PC-3 (cell line): ENCODE measurements around the gene PPFIBP1. TPM values are rescaled to one million over a fixed set of nuclear protein-coding genes. Genes with fewer than 3 reads are reported as not detected.

Source experiments
- ATAC-seq: fragments of 200-7000 bp; cut with Tn5 transposase; 2 replicates; pipeline ENCODE4 v1.9.1; 2020; ENCODE audit warnings: mild to moderate bottlenecking, moderate library complexity
- BruUV-seq: library from RNA; stranded (reverse); fragments of 400-500 nt; replicated peaks from 2 replicates; lab custom pipeline; 2021; lab: Mats Ljungman, UMichigan
- CTCF ChIA-PET: fragments of 300-600 bp; sonication (Branson Sonifier 250); formaldehyde crosslinking; loops from one replicate; lab custom pipeline; 2022; ENCODE audit warnings: antibody characterized with exemption; lab: Charles Lee
- POLR2A ChIA-PET: fragments of 300-600 bp; sonication (Branson Sonifier 250); formaldehyde crosslinking; loops from one replicate; lab custom pipeline; 2022; ENCODE audit warnings: antibody characterized with exemption; ENCODE audit not compliant: unreplicated experiment; lab: Charles Lee
- DNase-seq: peaks from one replicate; pipeline ENCODE4 v3.0.0-alpha.2; 2015
- H2AFZ ChIP-seq: fragments of 300-600 bp; sonication (generic); 2 replicates; pipeline ENCODE4 v1.6.0; 2016; ENCODE audit warnings: antibody characterized with exemption, low read length
- H3F3A ChIP-seq: fragments of 300-600 bp; sonication (generic); one replicate; pipeline ENCODE4 v1.6.0; 2017; ENCODE audit warnings: antibody characterized with exemption, low read length, control low read depth, mild to moderate bottlenecking; ENCODE audit not compliant: unreplicated experiment
- H3K27ac ChIP-seq: fragments of 300-600 bp; sonication (generic); 2 replicates; pipeline ENCODE4 v1.5.1; 2016; ENCODE audit warnings: mild to moderate bottlenecking, low read length
- H3K27me3 ChIP-seq: fragments of 300-600 bp; sonication (generic); 2 replicates; pipeline ENCODE4 v1.6.1; 2016; ENCODE audit warnings: low read length, mixed read lengths
- H3K36me3 ChIP-seq: fragments of 300-600 bp; sonication (generic); 2 replicates; pipeline ENCODE4 v1.6.1; 2016; ENCODE audit warnings: low read depth, mixed run types, low read length, mixed read lengths
- H3K4me1 ChIP-seq: fragments of 300-600 bp; sonication (generic); 2 replicates; pipeline ENCODE4 v1.5.1; 2016; ENCODE audit warnings: low read length; ENCODE audit not compliant: insufficient read depth
- H3K4me2 ChIP-seq: fragments of 300-600 bp; sonication (generic); 2 replicates; pipeline ENCODE4 v1.6.0; 2016; ENCODE audit warnings: low read length
- H3K4me3 ChIP-seq: fragments of 300-600 bp; sonication (generic); 2 replicates; pipeline ENCODE4 v1.5.1; 2016; ENCODE audit warnings: mild to moderate bottlenecking, low read length, mixed read lengths
- H3K79me2 ChIP-seq: fragments of 300-600 bp; sonication (generic); 2 replicates; pipeline ENCODE4 v1.6.1; 2017; ENCODE audit warnings: low read length, mixed read lengths
- H3K9ac ChIP-seq: fragments of 300-600 bp; sonication (generic); 2 replicates; pipeline ENCODE4 v1.6.0; 2016; ENCODE audit warnings: mild to moderate bottlenecking, low read length
- H3K9me2 ChIP-seq: fragments of 300-600 bp; sonication (generic); replicated peaks from 2 replicates; pipeline ENCODE4 v1.6.1; 2016; ENCODE audit warnings: mixed run types, low read length, mixed read lengths
- H3K9me3 ChIP-seq: fragments of 300-600 bp; sonication (generic); 2 replicates; pipeline ENCODE4 v1.6.1; 2016; ENCODE audit warnings: low read length, mixed read lengths
- H4K20me1 ChIP-seq: fragments of 300-600 bp; sonication (generic); 2 replicates; pipeline ENCODE4 v1.6.1; 2016; ENCODE audit warnings: low read length, mixed read lengths
- EZH2 ChIP-seq: fragments of 300-600 bp; sonication (generic); IDR thresholded peaks from one replicate; pipeline ENCODE4 v1.6.1; 2017; ENCODE audit warnings: antibody characterized with exemption, mild to moderate bottlenecking, low read length; ENCODE audit not compliant: unreplicated experiment
- EZH2phosphoT487 ChIP-seq: fragments of 300-600 bp; sonication (generic); IDR thresholded peaks from 2 replicates; pipeline ENCODE4 v1.6.1; 2018; ENCODE audit warnings: mild to moderate bottlenecking, antibody characterized with exemption, low read length, borderline replicate concordance
- intact Hi-C: fragments of 100-400 bp; cut with micrococcal nuclease; formaldehyde crosslinking; loops from 2 replicates; pipeline ENCODE4 v1.9.0; 2023
- total RNA-seq: library from RNA; depleted of rRNA; stranded (reverse); fragments of >200 nt; gene quantifications from 2 replicates; pipeline ENCODE4 v1.2.3, GENCODE V29; 2014
- TF ChIP-seq, protein P1 (sequence below): fragments of 300-600 bp; sonication (generic); conservative IDR thresholded peaks from 2 replicates; pipeline ENCODE4 v1.5.1; 2017; ENCODE audit warnings: antibody characterized with exemption, low read depth, mild to moderate bottlenecking, low read length

The PPFIBP1 gene
- total RNA-seq, 1 experiment from 2014 or later: 56.9 TPM

DNA sequence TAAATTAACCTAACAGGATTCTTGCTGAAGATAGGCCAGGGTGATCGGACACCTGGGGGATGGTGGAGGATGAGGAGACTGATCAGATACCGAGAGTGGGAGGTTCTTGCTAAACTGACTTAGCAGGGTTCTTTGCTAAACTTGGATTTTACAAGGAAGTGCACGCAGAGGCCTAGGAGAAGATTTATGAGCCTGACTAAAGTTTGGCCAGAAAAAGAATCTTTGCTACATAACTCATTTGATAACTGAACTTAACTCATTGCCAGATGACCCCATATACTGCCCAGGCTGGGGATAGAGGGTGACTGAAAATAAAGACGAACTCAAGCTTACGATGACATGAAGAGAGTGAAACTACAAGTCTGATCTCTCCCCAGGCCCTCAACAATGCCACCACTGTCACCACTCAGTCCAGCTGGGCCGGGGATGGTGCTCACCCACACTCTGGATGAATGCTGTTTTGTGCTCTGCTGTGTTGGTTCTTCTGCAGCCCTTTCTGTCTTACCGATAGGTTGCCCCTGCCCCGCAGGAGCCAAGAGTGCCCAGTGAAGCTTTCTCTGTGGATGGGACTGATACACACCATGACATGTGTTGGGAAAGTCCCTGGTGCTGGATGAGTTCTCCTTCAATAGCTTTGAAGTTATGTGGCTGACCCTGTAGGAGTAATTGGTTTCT is 29.0 kb downstream of the PPFIBP1 start:
- ChIA-PET POLR2A (no interaction called here), CTCF (no interaction called here)
- Histone ChIP-seq H3K9me2 (no peaks in the 10 kb centered on the region), H3K27ac (no peak overlapping the region), H3K27me3 (no peaks in the 10 kb centered on the region), H3K36me3 (no peaks in the 10 kb centered on the region), H3K4me3 (no peak overlapping the region), H3K79me2 (peaks cover 89% of the 10 kb centered on the region), H3K4me2 (no peak overlapping the region), H3F3A (peaks cover 5% of the 10 kb centered on the region), H3K9ac (no peak overlapping the region), H3K4me1 (peaks cover 31% of the 10 kb centered on the region), H4K20me1 (no peaks in the 10 kb centered on the region), H2AFZ (no peak overlapping the region), H3K9me3 (no peaks in the 10 kb centered on the region)
- intact Hi-C loops: no loop called here
- ATAC-seq: no peak
- no TSS peak for BruUV-seq
- TF ChIP-seq EZH2: no peak
- TF ChIP-seq, protein P1, sequence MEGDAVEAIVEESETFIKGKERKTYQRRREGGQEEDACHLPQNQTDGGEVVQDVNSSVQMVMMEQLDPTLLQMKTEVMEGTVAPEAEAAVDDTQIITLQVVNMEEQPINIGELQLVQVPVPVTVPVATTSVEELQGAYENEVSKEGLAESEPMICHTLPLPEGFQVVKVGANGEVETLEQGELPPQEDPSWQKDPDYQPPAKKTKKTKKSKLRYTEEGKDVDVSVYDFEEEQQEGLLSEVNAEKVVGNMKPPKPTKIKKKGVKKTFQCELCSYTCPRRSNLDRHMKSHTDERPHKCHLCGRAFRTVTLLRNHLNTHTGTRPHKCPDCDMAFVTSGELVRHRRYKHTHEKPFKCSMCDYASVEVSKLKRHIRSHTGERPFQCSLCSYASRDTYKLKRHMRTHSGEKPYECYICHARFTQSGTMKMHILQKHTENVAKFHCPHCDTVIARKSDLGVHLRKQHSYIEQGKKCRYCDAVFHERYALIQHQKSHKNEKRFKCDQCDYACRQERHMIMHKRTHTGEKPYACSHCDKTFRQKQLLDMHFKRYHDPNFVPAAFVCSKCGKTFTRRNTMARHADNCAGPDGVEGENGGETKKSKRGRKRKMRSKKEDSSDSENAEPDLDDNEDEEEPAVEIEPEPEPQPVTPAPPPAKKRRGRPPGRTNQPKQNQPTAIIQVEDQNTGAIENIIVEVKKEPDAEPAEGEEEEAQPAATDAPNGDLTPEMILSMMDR: no peak
- no peak for TF ChIP-seq EZH2phosphoT487
- no peak for DNase-seq

DNA sequence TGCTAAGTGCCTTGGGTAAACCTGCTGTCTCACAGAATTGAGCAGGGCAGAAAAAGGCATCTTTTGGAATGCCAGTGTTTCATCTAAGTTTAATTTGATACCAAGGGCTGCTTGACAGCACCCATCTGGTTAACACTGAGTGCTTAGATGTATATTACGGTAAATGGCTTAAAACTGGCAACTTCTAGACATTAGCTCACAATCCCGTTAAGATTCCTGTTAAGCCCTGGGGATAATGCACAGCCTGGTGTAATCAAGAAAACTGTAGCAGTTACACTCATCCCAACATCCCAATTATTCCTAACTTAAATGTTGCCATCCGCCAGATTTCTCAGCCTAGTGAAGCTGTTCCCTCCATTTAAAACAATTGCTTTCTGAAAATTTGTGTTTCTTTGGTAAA is 29.9 kb downstream of the PPFIBP1 start:
- H3K27ac ChIP-seq: no peak overlapping the region
- DNase-seq (no peak), ATAC-seq (no peak)
- H3K4me3 ChIP-seq: no peak overlapping the region
- H3K4me1 ChIP-seq: peaks cover 22% of the 10 kb centered on the region
- H3K4me2 ChIP-seq: no peak overlapping the region
- no peak overlapping the region for H3K9ac ChIP-seq
- H3F3A ChIP-seq: peaks cover 2% of the 10 kb centered on the region
- ChIA-PET CTCF (no interaction called here), POLR2A (no interaction called here)
- no peaks in the 10 kb centered on the region for H3K9me2 ChIP-seq
- TF ChIP-seq, protein P1: no peak
- TF ChIP-seq EZH2: no peak
- H3K9me3 ChIP-seq: no peaks in the 10 kb centered on the region
- no TSS peak for BruUV-seq
- no peaks in the 10 kb centered on the region for H3K36me3 ChIP-seq
- no peak overlapping the region for H2AFZ ChIP-seq
- peaks cover 89% of the 10 kb centered on the region for H3K79me2 ChIP-seq
- no peaks in the 10 kb centered on the region for H3K27me3 ChIP-seq
- intact Hi-C loops: no loop called here
- no peaks in the 10 kb centered on the region for H4K20me1 ChIP-seq

DNA sequence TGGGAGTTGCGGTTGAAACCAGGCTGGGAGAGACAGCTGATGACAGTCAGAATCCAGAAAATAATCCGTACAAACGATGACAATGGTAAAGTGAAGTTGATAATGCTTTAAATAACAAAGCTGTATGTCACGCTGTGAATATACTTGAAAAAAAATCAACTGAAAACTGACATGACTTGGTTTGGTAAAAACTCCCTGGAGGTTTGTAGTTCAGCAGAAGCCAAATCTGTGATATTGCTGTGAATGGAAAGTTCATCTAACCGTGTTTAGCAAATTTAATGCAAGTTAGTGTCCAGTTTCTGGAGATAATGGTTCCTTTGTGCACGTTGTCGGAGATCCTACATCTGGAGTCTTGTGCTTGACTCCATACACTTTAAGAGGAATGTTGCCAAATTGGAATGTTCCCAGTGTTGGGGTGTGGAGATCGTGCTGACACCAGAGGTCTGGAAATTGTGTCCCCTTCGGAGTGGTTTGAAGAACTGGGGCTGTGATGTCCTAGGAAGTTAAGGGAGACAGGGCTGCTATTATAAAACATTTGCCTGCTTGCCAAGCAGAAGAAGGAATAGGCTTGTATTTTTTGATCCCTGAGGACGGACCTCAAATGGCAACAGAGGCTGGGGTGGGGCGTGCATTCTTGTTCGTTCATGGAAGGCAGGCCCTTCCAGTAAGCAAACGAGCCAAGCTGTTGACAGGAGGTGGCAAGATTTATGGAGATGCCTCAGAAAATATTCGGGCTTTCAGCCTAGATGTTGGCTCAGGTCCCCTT is 30.6 kb downstream of the PPFIBP1 start:
- Histone ChIP-seq H4K20me1 (no peaks in the 10 kb centered on the region), H3K4me1 (peaks cover 15% of the 10 kb centered on the region), H3K27me3 (no peaks in the 10 kb centered on the region), H2AFZ (no peak overlapping the region), H3K79me2 (peaks cover 96% of the 10 kb centered on the region), H3K9me3 (no peaks in the 10 kb centered on the region), H3F3A (no peaks in the 10 kb centered on the region), H3K9me2 (no peaks in the 10 kb centered on the region), H3K4me2 (no peak overlapping the region), H3K4me3 (no peak overlapping the region), H3K36me3 (no peaks in the 10 kb centered on the region), H3K9ac (no peak overlapping the region), H3K27ac (no peak overlapping the region)
- intact Hi-C loops: no loop called here
- BruUV-seq: no TSS peak
- DNase-seq (no peak), ATAC-seq (no peak)
- ChIA-PET POLR2A (no interaction called here), CTCF (no interaction called here)
- TF ChIP-seq EZH2phosphoT487 (no peak), EZH2 (no peak)
- TF ChIP-seq, protein P1: no peak
